GM23338 (cell line): Measurements from ENCODE around the gene DIPK1A. TPM values are rescaled to one million over a fixed set of nuclear protein-coding genes. Genes with fewer than 3 reads are reported as not detected.

Experiments used
- ATAC-seq: fragments of 200-7000 bp; cut with Tn5 transposase; 3 replicates; pipeline ENCODE4 v1.9.1; 2020
- DNase-seq: peaks from one replicate; pipeline ENCODE4 v3.0.0-alpha.2; 2015; ENCODE audit warnings: low spot score
- H2AFZ ChIP-seq: fragments of 200-600 bp; sonication (generic); 2 replicates; pipeline ENCODE4 v1.8.0; 2016; ENCODE audit warnings: antibody characterized with exemption, mild to moderate bottlenecking, moderate library complexity
- H3F3A ChIP-seq: fragments of 200-600 bp; sonication (generic); replicated peaks from 2 replicates; pipeline ENCODE4 v1.8.0; 2017; ENCODE audit warnings: antibody characterized with exemption, mixed run types, low read depth
- H3K27ac ChIP-seq: fragments of 200-600 bp; sonication (generic); 2 replicates; pipeline ENCODE4 v1.6.1; 2016; ENCODE audit warnings: low read depth
- H3K27me3 ChIP-seq: fragments of 200-600 bp; sonication (generic); 2 replicates; pipeline ENCODE4 v1.8.0; 2016; ENCODE audit warnings: mild to moderate bottlenecking, mixed run types, moderate library complexity; ENCODE audit not compliant: insufficient read depth
- H3K36me3 ChIP-seq: fragments of 200-600 bp; sonication (generic); 2 replicates; pipeline ENCODE4 v1.8.0; 2016; ENCODE audit warnings: mild to moderate bottlenecking; ENCODE audit not compliant: insufficient read depth
- H3K4me1 ChIP-seq: fragments of 200-600 bp; sonication (generic); 2 replicates; pipeline ENCODE4 v1.8.0; 2016; ENCODE audit warnings: mild to moderate bottlenecking, moderate library complexity; ENCODE audit not compliant: insufficient read depth
- H3K4me2 ChIP-seq: fragments of 200-600 bp; sonication (generic); 2 replicates; pipeline ENCODE4 v1.7.1; 2017; ENCODE audit warnings: mixed run types
- H3K4me3 ChIP-seq: fragments of 200-600 bp; sonication (generic); 2 replicates; pipeline ENCODE4 v1.6.1; 2016; ENCODE audit warnings: mixed run types
- H3K79me2 ChIP-seq: fragments of 200-600 bp; sonication (generic); replicated peaks from 2 replicates; pipeline ENCODE4 v1.8.0; 2017; ENCODE audit warnings: mild to moderate bottlenecking; ENCODE audit not compliant: insufficient read depth
- H3K9me2 ChIP-seq: fragments of 200-600 bp; sonication (generic); 2 replicates; pipeline ENCODE4 v1.8.0; 2017; ENCODE audit not compliant: insufficient read depth
- H4K20me1 ChIP-seq: fragments of 200-600 bp; sonication (generic); replicated peaks from 2 replicates; pipeline ENCODE4 v1.8.0; 2017; ENCODE audit warnings: mild to moderate bottlenecking; ENCODE audit not compliant: insufficient read depth
- H3K27ac Mint-ChIP-seq: 2 replicates; pipeline ENCODE4 v1.8.0; 2020; ENCODE audit warnings: inconsistent platforms, mild to moderate bottlenecking, moderate library complexity, mixed read lengths
- H3K27me3 Mint-ChIP-seq: 3 replicates; pipeline ENCODE4 v1.8.0; 2022; ENCODE audit warnings: low read depth, mild to moderate bottlenecking, moderate library complexity, mixed read lengths, inconsistent platforms; ENCODE audit not compliant: insufficient read depth, poor library complexity
- H3K36me3 Mint-ChIP-seq: 3 replicates; pipeline ENCODE4 v1.8.0; 2021; ENCODE audit warnings: low read depth, mild to moderate bottlenecking, inconsistent platforms, moderate library complexity, mixed read lengths
- H3K4me1 Mint-ChIP-seq: 3 replicates; pipeline ENCODE4 v1.8.0; 2020; ENCODE audit warnings: mild to moderate bottlenecking, inconsistent platforms, mixed read lengths
- H3K4me3 Mint-ChIP-seq: 3 replicates; pipeline ENCODE4 v1.8.0; 2021; ENCODE audit warnings: moderate library complexity, mild to moderate bottlenecking, inconsistent platforms, mixed read lengths
- H3K9me3 Mint-ChIP-seq: 3 replicates; pipeline ENCODE4 v1.8.0; 2020; ENCODE audit warnings: moderate library complexity, mild to moderate bottlenecking, inconsistent platforms, mixed read lengths
- CREB1 ChIP-seq: fragments of 250-450 bp; sonication (Bioruptor Pico); IDR thresholded peaks from 2 replicates; pipeline ENCODE4 v1.5.0; 2020; ENCODE audit warnings: low read depth, mild to moderate bottlenecking, moderate library complexity
- CTCF ChIP-seq, 2 experiments: fragments of 200-600 bp in 1 of 2; sonication (generic) in 1 of 2; conservative IDR thresholded peaks; 2 replicates each; pipeline versions ENCODE4 v1.5.1 to v1.6.1; 2016 to 2017; ENCODE audit warnings: antibody characterized with exemption in 2 of 2, low read depth in 2 of 2, mild to moderate bottlenecking in 2 of 2, moderate library complexity in 1 of 2
- EZH2 ChIP-seq: fragments of 200-600 bp; sonication (generic); IDR thresholded peaks from one replicate; pipeline ENCODE4 v1.8.0; 2017; ENCODE audit warnings: antibody characterized with exemption, mild to moderate bottlenecking, low read depth; ENCODE audit not compliant: unreplicated experiment
- EZH2phosphoT487 ChIP-seq: fragments of 200-600 bp; sonication (generic); IDR thresholded peaks from one replicate; pipeline ENCODE4 v1.8.1; 2018; ENCODE audit warnings: antibody characterized with exemption; ENCODE audit not compliant: unreplicated experiment
- JUNB ChIP-seq: IDR thresholded peaks from one replicate; pipeline ENCODE4 v1.6.1; 2016; ENCODE audit warnings: antibody characterized with exemption; ENCODE audit not compliant: unreplicated experiment
- NANOG ChIP-seq: IDR thresholded peaks from 2 replicates; pipeline ENCODE4 v1.6.1; 2016; ENCODE audit warnings: antibody characterized with exemption, borderline replicate concordance
- POLR2AphosphoS5 ChIP-seq: IDR thresholded peaks from 2 replicates; pipeline ENCODE4 v1.6.1; 2016; ENCODE audit warnings: antibody characterized with exemption, low read depth
- STAT1 ChIP-seq: IDR thresholded peaks from one replicate; pipeline ENCODE4 v1.6.1; 2016; ENCODE audit warnings: antibody characterized with exemption; ENCODE audit not compliant: unreplicated experiment
- ZNF114 ChIP-seq: fragments of 250-450 bp; sonication (Bioruptor Pico); IDR thresholded peaks from 2 replicates; pipeline ENCODE4 v1.5.0; 2020; ENCODE audit warnings: mild to moderate bottlenecking, moderate library complexity
- ZNF331 ChIP-seq: fragments of 250-450 bp; sonication (Bioruptor Pico); IDR thresholded peaks from 2 replicates; pipeline ENCODE4 v1.5.0; 2020; ENCODE audit warnings: low read depth, mild to moderate bottlenecking, moderate library complexity
- polyA plus RNA-seq: library from polyadenylated mRNA; unstranded; fragments of >200 nt; fragmentation: Nextera tagmentation; extraction: Ambion mirVana; gene quantifications from 2 replicates; pipeline ENCODE4 v1.2.1, GENCODE V29; 2016
- total RNA-seq: library from RNA; depleted of rRNA; stranded (reverse); fragments of >200 nt; shearing (Covaris generic); gene quantifications from 2 replicates; pipeline ENCODE4 v1.2.3, GENCODE V29; 2014
- TF ChIP-seq, protein P1 (sequence below): IDR thresholded peaks from one replicate; pipeline ENCODE4 v1.6.1; 2018; ENCODE audit warnings: antibody characterized with exemption; ENCODE audit not compliant: unreplicated experiment
- TF ChIP-seq, protein P2 (sequence below): fragments of 250-450 bp; sonication (Bioruptor Pico); IDR thresholded peaks from 2 replicates; pipeline ENCODE4 v1.5.0; 2020; ENCODE audit warnings: mild to moderate bottlenecking, moderate library complexity
- TF ChIP-seq, protein P3 (sequence below): IDR thresholded peaks from 2 replicates; pipeline ENCODE4 v1.6.1; 2016; ENCODE audit warnings: antibody characterized with exemption

Gene DIPK1A
- total and polyA plus RNA-seq, 2 experiments from 2014 or later = 4.8 to 6.1 TPM

DNA sequence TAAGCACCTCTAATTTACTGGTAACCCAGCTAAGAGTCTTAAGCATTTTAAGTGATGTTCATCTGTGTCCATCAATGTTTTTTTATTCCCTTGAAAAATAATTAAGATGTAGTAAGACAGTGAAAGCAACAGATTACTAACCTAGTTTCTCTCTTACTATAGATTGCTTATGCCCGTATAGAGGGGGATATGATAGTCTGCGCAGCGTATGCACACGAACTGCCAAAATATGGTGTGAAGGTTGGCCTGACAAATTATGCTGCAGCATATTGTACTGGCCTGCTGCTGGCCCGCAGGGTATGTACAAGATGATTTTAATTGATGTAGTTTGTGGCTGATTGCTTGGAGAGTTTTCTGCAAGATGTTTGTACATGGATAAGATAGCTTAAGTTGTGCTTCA, 126.6 kb downstream of the DIPK1A start:
- H3K36me3 Mint-ChIP-seq = peaks cover 78% of the 10 kb centered on the region
- Histone ChIP-seq H3K9me2 (no peaks in the 10 kb centered on the region), H3K27me3 (no peaks in the 10 kb centered on the region), H3K4me2 (peak overlapping the region; percentile 83), H3F3A (peaks cover 42% of the 10 kb centered on the region), H3K36me3 (peaks cover 71% of the 10 kb centered on the region), H3K27ac (peak overlapping the region; percentile 88), H3K79me2 (peaks cover 78% of the 10 kb centered on the region), H3K4me1 (peaks cover 22% of the 10 kb centered on the region), H3K4me3 (peak overlapping the region; percentile 88), H4K20me1 (peaks cover 65% of the 10 kb centered on the region), H2AFZ (no peak overlapping the region)
- peaks cover 26% of the 10 kb centered on the region for H3K4me1 Mint-ChIP-seq
- peak overlapping the region; percentile 98 for H3K4me3 Mint-ChIP-seq
- TF ChIP-seq POLR2AphosphoS5 (no peak), JUNB (no peak), ZNF114 (no peak), CTCF (conservative IDR thresholded peaks at IDR 0.05; ENCODE audit: low read depth in 2 of 2) (no peak), EZH2phosphoT487 (no peak), STAT1 (no peak), EZH2 (no peak), CREB1 (CRISPR knock-in tag) (no peak), NANOG (no peak), ZNF331 (CRISPR knock-in tag) (no peak)
- TF ChIP-seq, protein P1, sequence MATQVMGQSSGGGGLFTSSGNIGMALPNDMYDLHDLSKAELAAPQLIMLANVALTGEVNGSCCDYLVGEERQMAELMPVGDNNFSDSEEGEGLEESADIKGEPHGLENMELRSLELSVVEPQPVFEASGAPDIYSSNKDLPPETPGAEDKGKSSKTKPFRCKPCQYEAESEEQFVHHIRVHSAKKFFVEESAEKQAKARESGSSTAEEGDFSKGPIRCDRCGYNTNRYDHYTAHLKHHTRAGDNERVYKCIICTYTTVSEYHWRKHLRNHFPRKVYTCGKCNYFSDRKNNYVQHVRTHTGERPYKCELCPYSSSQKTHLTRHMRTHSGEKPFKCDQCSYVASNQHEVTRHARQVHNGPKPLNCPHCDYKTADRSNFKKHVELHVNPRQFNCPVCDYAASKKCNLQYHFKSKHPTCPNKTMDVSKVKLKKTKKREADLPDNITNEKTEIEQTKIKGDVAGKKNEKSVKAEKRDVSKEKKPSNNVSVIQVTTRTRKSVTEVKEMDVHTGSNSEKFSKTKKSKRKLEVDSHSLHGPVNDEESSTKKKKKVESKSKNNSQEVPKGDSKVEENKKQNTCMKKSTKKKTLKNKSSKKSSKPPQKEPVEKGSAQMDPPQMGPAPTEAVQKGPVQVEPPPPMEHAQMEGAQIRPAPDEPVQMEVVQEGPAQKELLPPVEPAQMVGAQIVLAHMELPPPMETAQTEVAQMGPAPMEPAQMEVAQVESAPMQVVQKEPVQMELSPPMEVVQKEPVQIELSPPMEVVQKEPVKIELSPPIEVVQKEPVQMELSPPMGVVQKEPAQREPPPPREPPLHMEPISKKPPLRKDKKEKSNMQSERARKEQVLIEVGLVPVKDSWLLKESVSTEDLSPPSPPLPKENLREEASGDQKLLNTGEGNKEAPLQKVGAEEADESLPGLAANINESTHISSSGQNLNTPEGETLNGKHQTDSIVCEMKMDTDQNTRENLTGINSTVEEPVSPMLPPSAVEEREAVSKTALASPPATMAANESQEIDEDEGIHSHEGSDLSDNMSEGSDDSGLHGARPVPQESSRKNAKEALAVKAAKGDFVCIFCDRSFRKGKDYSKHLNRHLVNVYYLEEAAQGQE = no peak
- TF ChIP-seq, protein P2, sequence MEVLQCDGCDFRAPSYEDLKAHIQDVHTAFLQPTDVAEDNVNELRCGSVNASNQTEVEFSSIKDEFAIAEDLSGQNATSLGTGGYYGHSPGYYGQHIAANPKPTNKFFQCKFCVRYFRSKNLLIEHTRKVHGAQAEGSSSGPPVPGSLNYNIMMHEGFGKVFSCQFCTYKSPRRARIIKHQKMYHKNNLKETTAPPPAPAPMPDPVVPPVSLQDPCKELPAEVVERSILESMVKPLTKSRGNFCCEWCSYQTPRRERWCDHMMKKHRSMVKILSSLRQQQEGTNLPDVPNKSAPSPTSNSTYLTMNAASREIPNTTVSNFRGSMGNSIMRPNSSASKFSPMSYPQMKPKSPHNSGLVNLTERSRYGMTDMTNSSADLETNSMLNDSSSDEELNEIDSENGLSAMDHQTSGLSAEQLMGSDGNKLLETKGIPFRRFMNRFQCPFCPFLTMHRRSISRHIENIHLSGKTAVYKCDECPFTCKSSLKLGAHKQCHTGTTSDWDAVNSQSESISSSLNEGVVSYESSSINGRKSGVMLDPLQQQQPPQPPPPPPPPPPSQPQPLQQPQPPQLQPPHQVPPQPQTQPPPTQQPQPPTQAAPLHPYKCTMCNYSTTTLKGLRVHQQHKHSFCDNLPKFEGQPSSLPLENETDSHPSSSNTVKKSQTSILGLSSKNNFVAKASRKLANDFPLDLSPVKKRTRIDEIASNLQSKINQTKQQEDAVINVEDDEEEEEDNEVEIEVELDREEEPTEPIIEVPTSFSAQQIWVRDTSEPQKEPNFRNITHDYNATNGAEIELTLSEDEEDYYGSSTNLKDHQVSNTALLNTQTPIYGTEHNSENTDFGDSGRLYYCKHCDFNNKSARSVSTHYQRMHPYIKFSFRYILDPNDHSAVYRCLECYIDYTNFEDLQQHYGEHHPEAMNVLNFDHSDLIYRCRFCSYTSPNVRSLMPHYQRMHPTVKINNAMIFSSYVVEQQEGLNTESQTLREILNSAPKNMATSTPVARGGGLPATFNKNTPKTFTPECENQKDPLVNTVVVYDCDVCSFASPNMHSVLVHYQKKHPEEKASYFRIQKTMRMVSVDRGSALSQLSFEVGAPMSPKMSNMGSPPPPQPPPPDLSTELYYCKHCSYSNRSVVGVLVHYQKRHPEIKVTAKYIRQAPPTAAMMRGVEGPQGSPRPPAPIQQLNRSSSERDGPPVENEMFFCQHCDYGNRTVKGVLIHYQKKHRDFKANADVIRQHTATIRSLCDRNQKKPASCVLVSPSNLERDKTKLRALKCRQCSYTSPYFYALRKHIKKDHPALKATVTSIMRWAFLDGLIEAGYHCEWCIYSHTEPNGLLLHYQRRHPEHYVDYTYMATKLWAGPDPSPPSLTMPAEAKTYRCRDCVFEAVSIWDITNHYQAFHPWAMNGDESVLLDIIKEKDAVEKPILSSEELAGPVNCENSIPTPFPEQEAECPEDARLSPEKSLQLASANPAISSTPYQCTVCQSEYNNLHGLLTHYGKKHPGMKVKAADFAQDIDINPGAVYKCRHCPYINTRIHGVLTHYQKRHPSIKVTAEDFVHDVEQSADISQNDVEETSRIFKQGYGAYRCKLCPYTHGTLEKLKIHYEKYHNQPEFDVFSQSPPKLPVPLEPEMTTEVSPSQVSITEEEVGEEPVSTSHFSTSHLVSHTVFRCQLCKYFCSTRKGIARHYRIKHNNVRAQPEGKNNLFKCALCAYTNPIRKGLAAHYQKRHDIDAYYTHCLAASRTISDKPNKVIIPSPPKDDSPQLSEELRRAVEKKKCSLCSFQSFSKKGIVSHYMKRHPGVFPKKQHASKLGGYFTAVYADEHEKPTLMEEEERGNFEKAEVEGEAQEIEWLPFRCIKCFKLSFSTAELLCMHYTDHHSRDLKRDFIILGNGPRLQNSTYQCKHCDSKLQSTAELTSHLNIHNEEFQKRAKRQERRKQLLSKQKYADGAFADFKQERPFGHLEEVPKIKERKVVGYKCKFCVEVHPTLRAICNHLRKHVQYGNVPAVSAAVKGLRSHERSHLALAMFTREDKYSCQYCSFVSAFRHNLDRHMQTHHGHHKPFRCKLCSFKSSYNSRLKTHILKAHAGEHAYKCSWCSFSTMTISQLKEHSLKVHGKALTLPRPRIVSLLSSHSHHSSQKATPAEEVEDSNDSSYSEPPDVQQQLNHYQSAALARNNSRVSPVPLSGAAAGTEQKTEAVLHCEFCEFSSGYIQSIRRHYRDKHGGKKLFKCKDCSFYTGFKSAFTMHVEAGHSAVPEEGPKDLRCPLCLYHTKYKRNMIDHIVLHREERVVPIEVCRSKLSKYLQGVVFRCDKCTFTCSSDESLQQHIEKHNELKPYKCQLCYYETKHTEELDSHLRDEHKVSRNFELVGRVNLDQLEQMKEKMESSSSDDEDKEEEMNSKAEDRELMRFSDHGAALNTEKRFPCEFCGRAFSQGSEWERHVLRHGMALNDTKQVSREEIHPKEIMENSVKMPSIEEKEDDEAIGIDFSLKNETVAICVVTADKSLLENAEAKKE (CRISPR knock-in tag) = no peak
- TF ChIP-seq, protein P3, sequence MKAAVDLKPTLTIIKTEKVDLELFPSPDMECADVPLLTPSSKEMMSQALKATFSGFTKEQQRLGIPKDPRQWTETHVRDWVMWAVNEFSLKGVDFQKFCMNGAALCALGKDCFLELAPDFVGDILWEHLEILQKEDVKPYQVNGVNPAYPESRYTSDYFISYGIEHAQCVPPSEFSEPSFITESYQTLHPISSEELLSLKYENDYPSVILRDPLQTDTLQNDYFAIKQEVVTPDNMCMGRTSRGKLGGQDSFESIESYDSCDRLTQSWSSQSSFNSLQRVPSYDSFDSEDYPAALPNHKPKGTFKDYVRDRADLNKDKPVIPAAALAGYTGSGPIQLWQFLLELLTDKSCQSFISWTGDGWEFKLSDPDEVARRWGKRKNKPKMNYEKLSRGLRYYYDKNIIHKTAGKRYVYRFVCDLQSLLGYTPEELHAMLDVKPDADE = no peak
- no peak for DNase-seq
- H3K27me3 Mint-ChIP-seq = peaks cover 24% of the 10 kb centered on the region
- H3K9me3 Mint-ChIP-seq = no peaks in the 10 kb centered on the region
- ATAC-seq = no peak
- H3K27ac Mint-ChIP-seq = no peak overlapping the region
